DMS53 treated with DMSO at 0.1 percent for 48 hours (cell line): ENCODE results near the gene MTUS2.

Experiments
- DNase-seq: peaks from one replicate; lab custom pipeline; 2025; ENCODE audit not compliant: unreplicated experiment; lab: John Stamatoyannopoulos, UW

Gene MTUS2

GRCh38 chr13:28820099-28821051 is at the start of gene MTUS2:
MTUS2 (plus strand) TSS chr13:28820339.
- DNase-seq = peak; percentile 11

- no peak for DNase-seq
Observed at GRCh38 chr13:28778308-28779215, 41.6 kb upstream of the MTUS2 start.

- DNase-seq = no peak
Observed at GRCh38 chr13:28792992-28793391, 27.1 kb upstream of the MTUS2 start.

GRCh38 chr13:28794396-28794795 is 25.7 kb upstream of the MTUS2 start:
- no peak for DNase-seq

- no peak for DNase-seq
Observed at GRCh38 chr13:28796938-28797257, 23.2 kb upstream of the MTUS2 start.

GRCh38 chr13:28805193-28805819 is 14.8 kb upstream of the MTUS2 start:
- peak; percentile 36 for DNase-seq

- DNase-seq = no peak
Observed at GRCh38 chr13:28817204-28817603, 2.9 kb upstream of the MTUS2 start.

- DNase-seq = peak; percentile 5
Observed at GRCh38 chr13:28819046-28819730, 951 bp upstream of the MTUS2 start.

- peak; percentile 6 for DNase-seq
Observed at GRCh38 chr13:28819735-28820098, 422 bp upstream of the MTUS2 start.

GRCh38 chr13:28822151-28822550 is 2.0 kb downstream of the MTUS2 start:
- no peak for DNase-seq

GRCh38 chr13:28822801-28823200 is 2.7 kb downstream of the MTUS2 start:
- DNase-seq = no peak

GRCh38 chr13:28825379-28825778 is 5.2 kb downstream of the MTUS2 start:
- DNase-seq = no peak

GRCh38 chr13:28826368-28826767 is 6.2 kb downstream of the MTUS2 start:
- no peak for DNase-seq

GRCh38 chr13:28830580-28830979 is 10.4 kb downstream of the MTUS2 start:
- DNase-seq = no peak

- DNase-seq = no peak
Observed at GRCh38 chr13:28831117-28831516, 11.0 kb downstream of the MTUS2 start.

- no peak for DNase-seq
Observed at GRCh38 chr13:28837111-28837510, 17.0 kb downstream of the MTUS2 start.

- DNase-seq = no peak
Observed at GRCh38 chr13:28843639-28844038, 23.5 kb downstream of the MTUS2 start.

GRCh38 chr13:28849441-28849840 is 29.3 kb downstream of the MTUS2 start:
- DNase-seq = no peak

- DNase-seq = no peak
Observed at GRCh38 chr13:28850226-28850625, 30.1 kb downstream of the MTUS2 start.

GRCh38 chr13:28851422-28851821 is 31.3 kb downstream of the MTUS2 start:
- no peak for DNase-seq

GRCh38 chr13:28854657-28855056 is 34.5 kb downstream of the MTUS2 start:
- no peak for DNase-seq
